ENCODE measurements around the gene PCYOX1L.
A peak's percentile ranks its signal among the peaks of the same experiment; 100 is the strongest.

The PCYOX1L gene

DNA sequence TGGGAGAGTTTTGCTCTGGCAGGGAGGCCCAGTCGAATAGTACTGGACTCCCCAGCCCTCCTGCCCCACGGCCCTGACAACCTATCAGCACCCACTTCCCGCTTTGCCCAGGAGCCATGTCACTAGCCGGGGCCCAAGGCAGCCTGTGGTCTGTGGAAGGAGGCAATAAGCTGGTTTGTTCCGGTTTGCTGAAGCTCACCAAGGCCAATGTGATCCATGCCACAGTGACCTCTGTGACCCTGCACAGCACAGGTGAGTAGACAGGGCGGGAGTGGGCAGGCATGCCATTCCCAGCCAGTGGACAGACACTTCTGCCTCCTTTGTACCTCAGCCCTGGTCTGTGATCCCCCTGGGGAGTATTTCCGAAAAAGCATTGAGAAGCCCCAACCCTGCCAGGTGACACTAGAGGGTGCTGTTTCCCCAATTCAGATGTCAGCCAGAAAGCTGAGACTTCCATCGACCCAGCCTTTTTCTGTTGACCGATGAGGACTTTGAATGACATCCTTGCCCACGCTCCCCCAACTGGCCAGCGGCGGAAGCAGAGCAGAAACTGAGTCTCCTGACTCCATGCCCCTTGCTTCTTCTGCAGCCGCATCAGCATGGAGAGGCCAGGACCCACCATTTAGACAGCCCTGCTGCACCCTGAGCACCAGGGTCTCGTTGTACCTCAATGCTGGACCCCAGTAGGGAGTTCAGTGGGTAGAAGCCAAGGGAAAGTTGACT, 9.6 kb downstream of the PCYOX1L start:
- DNase-seq (ENCODE audit: low read depth) = peak; percentile 91
- TF ChIP-seq MYC (IDR thresholded peaks at IDR 0.05; ENCODE audit: low read depth, low read length) (no peak), POLR2A (IDR thresholded peaks at IDR 0.05; ENCODE audit: extremely low read depth, insufficient read length) (no peak)
- TF ChIP-seq, protein P1, sequence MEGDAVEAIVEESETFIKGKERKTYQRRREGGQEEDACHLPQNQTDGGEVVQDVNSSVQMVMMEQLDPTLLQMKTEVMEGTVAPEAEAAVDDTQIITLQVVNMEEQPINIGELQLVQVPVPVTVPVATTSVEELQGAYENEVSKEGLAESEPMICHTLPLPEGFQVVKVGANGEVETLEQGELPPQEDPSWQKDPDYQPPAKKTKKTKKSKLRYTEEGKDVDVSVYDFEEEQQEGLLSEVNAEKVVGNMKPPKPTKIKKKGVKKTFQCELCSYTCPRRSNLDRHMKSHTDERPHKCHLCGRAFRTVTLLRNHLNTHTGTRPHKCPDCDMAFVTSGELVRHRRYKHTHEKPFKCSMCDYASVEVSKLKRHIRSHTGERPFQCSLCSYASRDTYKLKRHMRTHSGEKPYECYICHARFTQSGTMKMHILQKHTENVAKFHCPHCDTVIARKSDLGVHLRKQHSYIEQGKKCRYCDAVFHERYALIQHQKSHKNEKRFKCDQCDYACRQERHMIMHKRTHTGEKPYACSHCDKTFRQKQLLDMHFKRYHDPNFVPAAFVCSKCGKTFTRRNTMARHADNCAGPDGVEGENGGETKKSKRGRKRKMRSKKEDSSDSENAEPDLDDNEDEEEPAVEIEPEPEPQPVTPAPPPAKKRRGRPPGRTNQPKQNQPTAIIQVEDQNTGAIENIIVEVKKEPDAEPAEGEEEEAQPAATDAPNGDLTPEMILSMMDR (IDR thresholded peaks at IDR 0.05; ENCODE audit: low read depth, low read length) = peak; percentile 85
- TF ChIP-seq, protein P2, sequence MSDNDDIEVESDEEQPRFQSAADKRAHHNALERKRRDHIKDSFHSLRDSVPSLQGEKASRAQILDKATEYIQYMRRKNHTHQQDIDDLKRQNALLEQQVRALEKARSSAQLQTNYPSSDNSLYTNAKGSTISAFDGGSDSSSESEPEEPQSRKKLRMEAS (IDR thresholded peaks at IDR 0.05; ENCODE audit: low read depth, low read length) = no peak
- no peak overlapping the region for H3K4me3 ChIP-seq (ENCODE audit: low read depth, low read length)

DNA sequence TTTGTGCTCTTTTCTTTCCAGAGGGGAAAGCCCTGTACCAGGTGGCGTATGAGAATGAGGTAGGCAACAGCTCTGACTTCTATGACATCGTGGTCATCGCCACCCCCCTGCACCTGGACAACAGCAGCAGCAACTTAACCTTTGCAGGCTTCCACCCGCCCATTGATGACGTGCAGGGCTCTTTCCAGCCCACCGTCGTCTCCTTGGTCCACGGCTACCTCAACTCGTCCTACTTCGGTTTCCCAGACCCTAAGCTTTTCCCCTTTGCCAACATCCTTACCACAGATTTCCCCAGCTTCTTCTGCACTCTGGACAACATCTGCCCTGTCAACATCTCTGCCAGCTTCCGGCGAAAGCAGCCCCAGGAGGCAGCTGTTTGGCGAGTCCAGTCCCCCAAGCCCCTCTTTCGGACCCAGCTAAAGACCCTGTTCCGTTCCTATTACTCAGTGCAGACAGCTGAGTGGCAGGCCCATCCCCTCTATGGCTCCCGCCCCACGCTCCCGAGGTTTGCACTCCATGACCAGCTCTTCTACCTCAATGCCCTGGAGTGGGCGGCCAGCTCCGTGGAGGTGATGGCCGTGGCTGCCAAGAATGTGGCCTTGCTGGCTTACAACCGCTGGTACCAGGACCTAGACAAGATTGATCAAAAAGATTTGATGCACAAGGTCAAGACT, 10.3 kb downstream of the PCYOX1L start:
- TF ChIP-seq, protein P1 (IDR thresholded peaks at IDR 0.05; ENCODE audit: low read depth, low read length) = no peak
- TF ChIP-seq POLR2A (IDR thresholded peaks at IDR 0.05; ENCODE audit: extremely low read depth, insufficient read length) = no peak
- DNase-seq (ENCODE audit: low read depth) = no peak
- H3K4me3 ChIP-seq (ENCODE audit: low read depth, low read length) = no peak overlapping the region

DNA sequence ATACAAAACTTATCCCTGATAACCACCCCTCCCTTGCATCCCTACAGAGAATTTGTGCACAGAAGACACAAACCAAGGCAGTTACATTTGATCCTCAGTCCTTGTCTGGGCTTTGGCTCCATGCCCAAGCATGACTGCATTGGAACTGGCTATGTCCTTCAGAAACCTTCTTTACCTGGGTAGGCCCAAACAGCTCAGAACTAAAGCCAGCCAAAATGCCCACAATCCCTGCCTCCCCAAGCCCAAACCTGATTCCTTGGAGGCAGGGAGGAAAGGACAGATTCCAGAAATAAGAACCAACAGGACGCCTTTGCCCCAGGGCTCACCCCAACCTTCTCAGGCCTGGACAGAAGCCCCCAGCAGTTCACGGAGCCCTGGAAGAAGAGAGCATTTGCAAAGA, 13.0 kb downstream of the PCYOX1L start:
- no peak overlapping the region for H3K4me3 ChIP-seq (ENCODE audit: low read depth, low read length)
- DNase-seq (ENCODE audit: low read depth) = no peak

DNA sequence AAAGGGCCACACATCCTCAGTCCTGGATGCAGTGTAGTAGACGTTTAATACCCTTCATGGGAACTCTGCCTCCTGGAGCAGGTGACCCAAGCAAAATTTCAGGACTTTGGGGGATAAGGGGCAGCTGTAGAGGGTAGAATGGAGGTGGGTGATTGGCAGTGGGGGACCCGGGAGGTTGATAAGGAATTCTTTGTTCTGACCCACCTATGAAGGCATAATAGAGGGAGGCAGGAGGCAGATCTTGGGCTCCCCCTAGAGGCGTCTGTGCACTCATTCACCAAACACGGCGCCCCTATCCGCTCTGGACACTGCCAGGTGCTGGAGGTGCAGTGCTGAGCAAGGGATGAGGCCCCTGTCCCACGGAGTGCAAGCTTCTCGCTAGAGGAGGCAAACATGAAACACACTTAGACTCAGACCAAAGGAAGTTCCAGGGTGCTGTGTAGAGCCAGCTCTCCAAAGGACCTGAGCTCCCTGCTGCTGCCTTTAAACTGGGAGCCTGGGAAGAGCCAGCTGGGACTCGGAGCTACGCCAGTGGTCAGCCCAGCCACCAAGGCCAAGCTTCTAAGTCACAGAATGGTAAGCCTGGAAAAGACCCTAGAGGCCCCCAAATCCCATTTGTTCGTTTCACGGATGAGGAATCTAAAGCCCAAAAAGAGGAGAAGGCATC, 13.6 kb downstream of the PCYOX1L start:
- no peak overlapping the region for H3K4me3 ChIP-seq (ENCODE audit: low read depth, low read length)
- TF ChIP-seq POLR2A (IDR thresholded peaks at IDR 0.05; ENCODE audit: extremely low read depth, insufficient read length) = no peak
- TF ChIP-seq, protein P1 (IDR thresholded peaks at IDR 0.05; ENCODE audit: low read depth, low read length) = peak; percentile 89
- peak; percentile 66 for DNase-seq (ENCODE audit: low read depth)

More for the DNA sequence above, 13.0 kb downstream of the PCYOX1L start:
- TF ChIP-seq POLR2A (IDR thresholded peaks at IDR 0.05; ENCODE audit: extremely low read depth, insufficient read length) (no peak), MYC (IDR thresholded peaks at IDR 0.05; ENCODE audit: low read depth, low read length) (no peak)
- TF ChIP-seq, protein P1 (IDR thresholded peaks at IDR 0.05; ENCODE audit: low read depth, low read length) = no peak
- TF ChIP-seq, protein P2 (IDR thresholded peaks at IDR 0.05; ENCODE audit: low read depth, low read length) = no peak

DNA sequence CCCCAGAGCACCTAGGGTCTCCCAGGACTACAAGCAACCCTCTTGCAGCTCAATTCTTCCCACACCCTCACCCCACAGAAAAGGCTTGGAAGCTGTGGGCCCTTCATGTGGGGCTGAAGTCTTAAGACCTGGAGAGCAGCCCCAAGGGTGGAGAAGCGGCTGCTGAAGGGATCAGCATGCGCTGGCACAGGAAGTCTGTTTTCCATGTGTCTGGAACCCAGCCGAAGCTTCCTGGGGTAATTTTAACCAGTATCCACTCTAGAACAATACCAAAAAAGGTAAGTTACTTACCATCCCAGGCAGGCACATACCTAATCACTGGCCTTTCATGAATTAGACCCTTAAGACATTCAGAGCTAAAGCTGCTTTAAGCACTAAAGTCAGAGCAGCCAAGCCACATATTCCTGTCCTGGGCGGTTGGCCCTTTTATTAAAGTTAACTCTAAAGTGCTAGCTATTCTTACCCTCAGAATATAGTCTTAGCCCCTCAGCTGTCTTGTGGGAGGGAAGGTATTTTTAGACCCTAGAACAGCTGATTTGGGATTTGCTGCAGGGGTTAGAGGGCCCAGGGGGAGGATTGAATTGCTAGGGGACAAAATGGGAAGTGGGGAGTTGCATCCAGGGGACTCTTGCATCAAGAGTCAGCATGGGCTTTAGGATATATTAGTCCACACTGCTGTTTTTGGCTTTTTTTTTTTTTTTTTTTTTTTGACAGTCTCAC, 14.4 kb downstream of the PCYOX1L start:
- peak; percentile 16 for DNase-seq (ENCODE audit: low read depth)
- H3K4me3 ChIP-seq (ENCODE audit: low read depth, low read length) = no peak overlapping the region
- TF ChIP-seq, protein P1 (IDR thresholded peaks at IDR 0.05; ENCODE audit: low read depth, low read length) = no peak
- TF ChIP-seq, protein P2 (IDR thresholded peaks at IDR 0.05; ENCODE audit: low read depth, low read length) = no peak
- TF ChIP-seq POLR2A (IDR thresholded peaks at IDR 0.05; ENCODE audit: extremely low read depth, insufficient read length) (no peak), MYC (IDR thresholded peaks at IDR 0.05; ENCODE audit: low read depth, low read length) (no peak)
